MG63 (cell line): ENCODE data around the gene ARHGAP12. TPM values are rescaled to one million over a fixed set of nuclear protein-coding genes. Genes with fewer than 3 reads are reported as not detected.
A peak's percentile ranks its signal among the peaks of the same experiment; 100 is the strongest.
"Not testable (repeated sequence)": the region's sequence is repeated elsewhere in the genome, so short reads cannot be mapped to it uniquely, and the experiment has no call there.

Experiments used
- DNase-seq: peaks from one replicate; pipeline ENCODE4 v3.0.0-alpha.2; 2020
- H3K27me3 ChIP-seq: fragments of 250-450 bp; sonication (Bioruptor Pico); 2 replicates; pipeline ENCODE4 v1.5.1; 2020; ENCODE audit warnings: mild to moderate bottlenecking, moderate library complexity
- H3K36me3 ChIP-seq: fragments of 250-450 bp; sonication (Bioruptor Pico); 2 replicates; pipeline ENCODE4 v1.5.1; 2020; ENCODE audit warnings: mild to moderate bottlenecking, moderate library complexity
- H3K4me3 ChIP-seq: fragments of 250-450 bp; sonication (Bioruptor Pico); 2 replicates; pipeline ENCODE4 v1.5.1; 2020; ENCODE audit warnings: mild to moderate bottlenecking, moderate library complexity
- H3K9me3 ChIP-seq: fragments of 250-450 bp; sonication (Bioruptor Pico); 2 replicates; pipeline ENCODE4 v1.5.1; 2020; ENCODE audit warnings: mild to moderate bottlenecking, moderate library complexity
- total RNA-seq: library from RNA; depleted of rRNA; stranded (reverse); fragments of >200 nt; shearing (Covaris generic); gene quantifications from 2 replicates; pipeline ENCODE4 v1.2.3, GENCODE V29; 2014; ENCODE audit warnings: low replicate concordance

Gene ARHGAP12
- total RNA-seq, 1 experiment from 2014 or later, result 18.0 TPM

DNA sequence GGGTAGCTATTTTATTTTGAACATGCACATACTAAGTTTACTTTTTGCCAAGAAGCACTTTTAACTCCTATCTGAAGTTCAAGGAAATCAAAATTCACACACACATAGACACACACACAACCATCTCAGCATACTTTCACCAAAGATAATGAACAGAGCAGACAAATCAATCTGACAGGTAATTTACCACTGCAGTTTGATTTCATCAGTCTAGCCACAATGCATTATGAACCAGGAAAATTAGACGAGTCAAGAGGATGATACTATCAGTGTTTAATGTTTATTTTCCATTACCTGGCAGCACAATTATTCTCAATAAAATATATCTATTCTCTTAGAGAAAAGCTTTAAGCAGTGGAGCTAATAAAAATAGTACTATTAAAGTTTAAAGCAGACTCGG, 147.9 kb downstream of the ARHGAP12 start:
- Histone ChIP-seq H3K9me3 (no peaks in the 10 kb centered on the region; the same call in 1 of the 2 replicates), H3K27me3 (no peaks in the 10 kb centered on the region), H3K4me3 (no peak overlapping the region), H3K36me3 (no peaks in the 10 kb centered on the region)
- DNase-seq, result no peak

GRCh38 chr10:31778627-31779026, 150.0 kb downstream of the ARHGAP12 start:
- no peaks in the 10 kb centered on the region for H3K27me3 ChIP-seq
- no peaks in the 10 kb centered on the region; the same call in 1 of the 2 replicates for H3K9me3 ChIP-seq
- no peak for DNase-seq
- no peaks in the 10 kb centered on the region for H3K36me3 ChIP-seq
- no peak overlapping the region for H3K4me3 ChIP-seq

- no peak overlapping the region for H3K4me3 ChIP-seq
- H3K27me3 ChIP-seq, result no peaks in the 10 kb centered on the region
- H3K36me3 ChIP-seq, result no peaks in the 10 kb centered on the region
- no peaks in the 10 kb centered on the region; the same call in 1 of the 2 replicates for H3K9me3 ChIP-seq
- no peak for DNase-seq
Observed at GRCh38 chr10:31776159-31776558, 152.5 kb downstream of the ARHGAP12 start.

GRCh38 chr10:31774928-31775650, 153.5 kb downstream of the ARHGAP12 start:
- Histone ChIP-seq H3K36me3 (no peaks in the 10 kb centered on the region), H3K27me3 (no peaks in the 10 kb centered on the region), H3K9me3 (peaks cover under 1% of the 10 kb centered on the region; the same call in 1 of the 2 replicates), H3K4me3 (no peak overlapping the region)
- DNase-seq, result no peak

GRCh38 chr10:31774299-31774900, 154.2 kb downstream of the ARHGAP12 start:
- Histone ChIP-seq H3K36me3 (no peaks in the 10 kb centered on the region), H3K27me3 (no peaks in the 10 kb centered on the region), H3K4me3 (no peak overlapping the region), H3K9me3 (peaks cover 2% of the 10 kb centered on the region; the same call in 1 of the 2 replicates)
- no peak for DNase-seq

- no peak for DNase-seq
- H3K36me3 ChIP-seq, result no peaks in the 10 kb centered on the region
- no peaks in the 10 kb centered on the region for H3K27me3 ChIP-seq
- peaks cover 2% of the 10 kb centered on the region; the same call in 1 of the 2 replicates for H3K9me3 ChIP-seq
- no peak overlapping the region for H3K4me3 ChIP-seq
Observed at GRCh38 chr10:31773749-31774298, 154.8 kb downstream of the ARHGAP12 start.

DNA sequence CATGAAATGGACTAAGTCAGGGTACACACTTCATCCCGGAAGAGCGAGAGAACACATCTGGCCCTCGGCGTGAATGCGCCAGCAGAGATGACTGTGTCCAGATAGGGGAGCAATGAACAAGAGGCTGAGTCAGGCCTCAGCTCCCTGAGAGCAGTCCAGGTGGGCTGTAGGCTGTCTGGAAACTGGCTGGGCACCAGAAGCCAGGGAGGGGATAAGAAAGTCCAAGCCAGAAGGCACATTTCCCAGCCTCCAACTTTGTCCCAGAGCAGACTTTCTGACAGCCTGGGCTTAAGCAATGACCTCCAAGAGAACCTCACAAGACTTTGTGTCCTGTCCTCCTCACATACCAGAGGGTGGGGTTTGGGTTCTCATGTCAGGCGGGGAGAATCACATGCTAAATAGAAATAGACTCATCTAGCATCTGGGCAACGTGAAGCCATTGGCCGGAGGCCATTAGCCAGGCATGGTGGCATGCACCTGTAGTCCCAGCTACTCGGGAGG, 157.2 kb downstream of the ARHGAP12 start:
- Histone ChIP-seq H3K27me3 (no peaks in the 10 kb centered on the region), H3K9me3 (0 out of 2 replicates have a peak, but pooled peaks cover 2% of the 10 kb centered on the region), H3K4me3 (no peak overlapping the region), H3K36me3 (no peaks in the 10 kb centered on the region)
- DNase-seq, result no peak

DNA sequence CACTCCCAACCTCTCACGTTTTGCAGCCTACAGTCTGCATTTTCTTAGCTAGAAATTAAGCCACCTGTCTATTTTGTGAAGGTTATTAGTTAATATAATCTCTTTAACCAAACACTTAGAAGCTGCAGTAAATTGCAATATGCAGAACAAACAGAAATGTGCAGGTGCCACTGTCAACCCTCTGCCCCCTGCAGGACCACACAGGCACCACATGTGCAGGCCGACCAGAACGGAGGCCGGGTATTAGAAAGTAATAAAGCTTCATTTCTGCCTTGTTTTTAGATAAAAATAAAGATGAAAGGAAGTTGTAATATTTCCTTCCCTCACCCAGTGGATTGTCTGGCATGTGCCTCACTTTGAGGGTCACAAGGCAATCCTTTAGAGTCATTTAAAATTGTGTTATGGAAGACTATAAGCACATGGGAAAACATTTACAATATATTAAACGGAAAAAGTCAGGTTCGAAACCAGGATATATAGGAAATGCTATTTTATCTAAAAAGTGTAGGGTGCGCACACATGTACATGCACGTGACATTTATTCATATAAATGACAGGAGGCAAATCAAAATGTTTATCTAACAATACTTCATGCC, 158.2 kb downstream of the ARHGAP12 start:
- no peak for DNase-seq
- no peak overlapping the region for H3K4me3 ChIP-seq
- 0 out of 2 replicates have a peak, but pooled peaks cover 2% of the 10 kb centered on the region for H3K9me3 ChIP-seq
- H3K36me3 ChIP-seq, result no peaks in the 10 kb centered on the region
- H3K27me3 ChIP-seq, result no peaks in the 10 kb centered on the region

DNA sequence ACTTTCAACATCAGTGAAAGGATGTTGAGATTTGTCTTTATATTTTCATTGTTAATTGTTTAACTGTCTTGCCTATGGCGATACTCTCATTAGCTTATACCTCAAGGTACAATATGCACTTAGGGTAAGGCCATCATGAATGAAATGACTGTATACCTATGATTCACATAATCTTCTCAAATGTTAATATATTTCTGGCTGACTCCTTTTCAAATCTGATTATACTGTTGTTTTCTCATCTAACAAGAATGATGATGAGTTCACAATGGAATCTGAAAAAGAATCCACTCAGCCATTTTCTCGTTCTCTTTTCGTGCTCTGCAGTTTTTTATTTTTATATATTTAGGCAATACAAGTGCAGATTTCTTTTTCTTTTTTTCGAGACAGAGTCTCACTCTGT, 159.1 kb downstream of the ARHGAP12 start:
- Histone ChIP-seq H3K9me3 (0 out of 2 replicates have a peak, but pooled peaks cover 2% of the 10 kb centered on the region), H3K4me3 (no peak overlapping the region), H3K27me3 (no peaks in the 10 kb centered on the region), H3K36me3 (no peaks in the 10 kb centered on the region)
- no peak for DNase-seq

DNA sequence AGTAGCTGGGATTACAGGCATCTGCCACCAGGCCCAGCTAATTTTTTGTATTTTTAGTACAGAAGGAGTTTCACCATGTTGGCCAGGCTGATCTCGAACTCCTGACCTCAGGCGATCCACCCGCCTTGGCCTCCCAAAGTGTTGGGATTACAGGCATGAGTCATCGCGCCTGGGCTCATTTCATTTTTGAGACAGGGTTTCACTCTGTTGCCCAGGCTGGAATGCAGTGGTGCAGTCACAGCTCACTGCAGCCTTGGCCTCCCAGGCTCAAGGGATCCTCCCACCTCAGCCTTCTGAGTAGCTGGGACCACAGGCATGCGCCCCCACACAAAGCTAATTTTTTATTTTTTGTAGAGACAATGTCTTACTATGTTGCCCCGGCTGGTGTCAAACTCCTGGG, 159.7 kb downstream of the ARHGAP12 start:
- H3K9me3 ChIP-seq, H3K27me3 ChIP-seq, H3K4me3 ChIP-seq, H3K36me3 ChIP-seq: not testable (repeated sequence)
- DNase-seq, result peak; percentile 86

DNA sequence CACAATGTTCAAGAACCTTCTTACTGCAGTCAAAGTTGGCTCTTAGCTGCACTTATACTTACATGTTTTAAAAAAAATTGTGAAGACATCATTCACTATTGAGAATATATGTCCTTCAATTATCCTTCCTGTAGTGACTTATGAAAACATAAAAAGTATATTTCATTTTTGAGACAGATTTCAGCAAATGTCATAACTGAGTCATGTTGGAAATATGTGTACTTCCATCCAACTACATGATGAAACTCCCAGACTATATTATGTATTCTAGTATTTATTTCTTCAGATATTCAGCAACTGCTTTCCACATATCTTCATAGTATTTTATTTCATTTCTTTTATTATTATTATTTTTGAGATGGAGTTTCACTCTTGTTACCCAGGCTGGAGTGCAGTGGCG, 160.2 kb downstream of the ARHGAP12 start:
- H3K36me3 ChIP-seq, result no peaks in the 10 kb centered on the region
- H3K27me3 ChIP-seq, result no peaks in the 10 kb centered on the region
- no peak for DNase-seq
- peaks cover 9% of the 10 kb centered on the region for H3K9me3 ChIP-seq
- no peak overlapping the region for H3K4me3 ChIP-seq

DNA sequence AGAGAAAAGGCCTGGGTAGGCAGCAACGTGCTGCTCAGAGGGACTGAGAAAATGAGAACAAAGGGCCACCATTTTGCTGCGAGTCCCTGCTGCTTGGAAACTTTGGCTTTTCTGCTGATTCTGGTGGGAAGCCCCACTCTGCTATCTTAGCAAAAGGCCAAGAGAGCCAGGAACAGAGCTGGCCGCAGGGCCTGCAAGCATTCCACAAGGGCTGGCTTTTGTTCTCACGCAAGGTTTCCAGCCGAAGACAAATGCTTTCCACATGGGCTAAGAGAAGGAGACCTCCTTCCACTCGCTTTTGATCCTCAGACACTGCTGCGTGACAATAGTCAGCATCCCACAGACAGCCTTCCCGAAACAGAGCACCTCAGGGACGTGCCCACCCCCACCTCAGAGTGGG, 163.1 kb downstream of the ARHGAP12 start:
- Histone ChIP-seq H3K36me3 (no peaks in the 10 kb centered on the region), H3K27me3 (no peaks in the 10 kb centered on the region), H3K4me3 (no peak overlapping the region), H3K9me3 (peaks cover 9% of the 10 kb centered on the region)
- no peak for DNase-seq

DNA sequence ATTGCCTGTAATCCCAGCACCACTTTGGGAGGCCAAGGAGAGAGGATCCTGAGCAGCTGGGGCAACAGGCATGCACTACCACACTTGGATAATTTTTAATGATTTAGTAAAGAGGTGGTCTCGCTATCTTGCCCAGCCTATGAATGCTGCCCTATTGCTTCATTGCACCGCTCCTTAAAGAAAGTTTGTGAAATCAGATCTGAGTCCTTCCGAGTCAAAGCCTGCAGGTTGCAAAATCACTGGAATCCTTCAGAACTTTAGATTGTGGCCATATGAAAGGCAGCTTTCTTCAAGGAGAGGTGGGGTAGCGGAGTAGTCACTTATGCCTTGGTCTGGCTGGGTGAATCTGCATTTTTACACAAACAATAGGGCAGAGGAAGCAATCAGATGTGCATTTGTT, 166.3 kb downstream of the ARHGAP12 start:
- no peak for DNase-seq

DNA sequence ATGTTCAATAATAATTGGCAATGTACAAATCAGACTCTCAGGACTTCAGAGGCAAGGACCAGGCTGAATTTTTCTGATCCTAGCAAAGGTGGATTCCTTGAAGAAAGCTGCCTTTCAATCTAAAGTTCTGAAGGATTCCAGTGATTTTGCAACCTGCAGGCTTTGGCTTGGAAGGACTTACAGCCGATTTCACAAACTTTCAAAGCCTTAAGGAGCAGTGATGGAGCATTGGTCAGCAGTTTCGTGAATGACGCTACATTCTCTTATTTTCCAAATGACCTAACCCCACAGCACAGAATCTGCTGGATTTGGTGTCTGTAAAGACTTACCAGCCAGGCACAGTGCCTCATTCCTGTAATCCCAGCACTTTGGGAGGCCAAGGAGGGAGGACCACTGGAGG, 167.5 kb downstream of the ARHGAP12 start:
- H3K9me3 ChIP-seq, result peaks cover 7% of the 10 kb centered on the region
- no peaks in the 10 kb centered on the region for H3K27me3 ChIP-seq
- no peak for DNase-seq

More for the DNA sequence above, 166.3 kb downstream of the ARHGAP12 start:
- H3K36me3 ChIP-seq, result no peaks in the 10 kb centered on the region
- peaks cover 7% of the 10 kb centered on the region for H3K9me3 ChIP-seq
- no peak overlapping the region for H3K4me3 ChIP-seq
- H3K27me3 ChIP-seq, result no peaks in the 10 kb centered on the region

DNA sequence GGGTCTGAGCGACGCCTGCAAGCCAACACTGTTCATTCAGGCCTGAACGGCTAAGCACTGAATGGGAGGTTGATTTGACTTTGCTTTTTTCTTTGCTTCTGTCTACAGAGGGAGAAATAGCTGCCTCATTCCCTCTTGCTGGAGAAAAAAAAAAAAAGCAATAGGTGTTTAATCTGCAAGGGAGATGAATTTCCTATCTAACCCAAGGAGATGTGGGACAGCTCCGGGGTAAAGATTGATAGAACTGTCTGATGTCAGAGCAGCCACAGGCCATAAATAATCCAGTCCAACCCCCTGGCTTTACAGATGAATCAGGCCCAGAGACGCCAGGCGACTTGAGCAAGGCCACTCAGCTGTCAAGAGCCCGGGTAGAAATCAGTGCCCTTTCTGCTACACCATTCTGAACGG, 168.0 kb downstream of the ARHGAP12 start:
- H3K27me3 ChIP-seq, result no peaks in the 10 kb centered on the region
- DNase-seq, result no peak
- H3K4me3 ChIP-seq, result peak overlapping the region; percentile 96
- peaks cover 7% of the 10 kb centered on the region for H3K9me3 ChIP-seq
- H3K36me3 ChIP-seq, result no peaks in the 10 kb centered on the region

More for the DNA sequence above, 167.5 kb downstream of the ARHGAP12 start:
- no peak overlapping the region for H3K4me3 ChIP-seq
- H3K36me3 ChIP-seq, result no peaks in the 10 kb centered on the region

GRCh38 chr10:31759799-31760626, 168.6 kb downstream of the ARHGAP12 start:
- Histone ChIP-seq H3K27me3 (no peaks in the 10 kb centered on the region), H3K9me3 (peaks cover 7% of the 10 kb centered on the region), H3K36me3 (no peaks in the 10 kb centered on the region), H3K4me3 (peak overlapping the region; percentile 96)
- DNase-seq, result peak; percentile 97
